ENCODE measurements around the gene ASIC4. TPM values are rescaled to one million over a fixed set of nuclear protein-coding genes. Genes with fewer than 3 reads are reported as not detected.

ASIC4 gene
- total RNA-seq, 5 donors from 2014 or later (not counting 1 experiment from before 2014, with no cell fraction given): 0.09 to 0.35 (median 0.20) TPM; not detected in 2

DNA sequence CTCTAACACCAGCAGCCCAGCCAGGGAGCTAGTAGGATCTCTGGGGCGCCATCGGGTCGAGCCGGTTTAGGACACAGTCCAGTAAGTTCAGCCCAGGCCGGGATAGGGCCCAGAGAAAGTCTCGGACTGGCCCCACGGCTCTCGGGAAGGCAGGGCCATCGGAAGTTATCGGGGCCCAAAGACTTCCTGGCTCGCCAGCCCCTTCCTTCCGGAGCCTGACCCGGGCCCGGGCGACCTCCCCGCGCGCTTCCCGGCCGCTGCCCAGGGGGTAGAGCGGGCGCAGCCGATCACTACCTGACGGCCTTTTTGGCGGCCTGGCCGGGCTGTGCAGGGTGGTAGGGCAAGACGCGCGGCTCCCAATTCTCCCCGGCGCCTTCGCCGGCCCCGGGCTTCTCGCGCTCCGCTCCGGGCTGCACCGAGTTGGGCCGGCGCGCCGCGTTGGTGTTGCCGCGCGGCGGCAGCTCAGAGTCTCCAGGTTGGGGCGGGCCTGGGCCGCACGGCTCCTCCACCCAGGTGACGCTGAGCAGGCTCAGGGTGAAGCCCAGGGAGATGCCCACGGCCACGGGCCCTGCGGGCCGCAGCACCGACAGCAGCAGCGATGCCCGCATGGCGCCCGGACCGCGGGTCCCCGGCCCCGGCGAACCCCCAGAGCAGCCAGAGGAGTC, 28.8 kb downstream of the ASIC4 start:
- Histone ChIP-seq H3K36me3 (ENCODE audit: control insufficient read depth in 2 of 2, extremely low read depth in 1 of 2, insufficient read depth in 1 of 2, low read length in 1 of 2) (peaks cover 0 to 12% of the 10 kb centered on the region in 2 donors), H3K27me3 (replicated peaks in 1 of 2; ENCODE audit: control insufficient read depth in 2 of 2, extremely low read depth in 1 of 2, insufficient read depth in 2 of 2, low read length in 1 of 2) (peaks cover 4 to 10% of the 10 kb centered on the region in 2 experiments), H3K4me1 (ENCODE audit: control insufficient read depth in 1 of 2, extremely low read depth in 1 of 2, insufficient read depth in 2 of 2, low read length in 2 of 2) (peaks cover 10 to 33% of the 10 kb centered on the region in 2 experiments), H3K27ac (ENCODE audit: low read length) (peak overlapping the region; percentile 44), H3K4me3 (ENCODE audit: control insufficient read depth in 1 of 2, extremely low read depth in 1 of 2, low read length in 1 of 2) (peak overlapping the region; percentile 74 to 76), H3K9me3 (no peaks in the 10 kb centered on the region)
- under 1% methylated on average over 66 of the region's 66 CpGs for WGBS (ENCODE audit: insufficient coverage)
- Mint-ChIP-seq H3K4me1 (peaks cover 24 to 28% (median 27%) of the 10 kb centered on the region in 3 donors), H3K9me3 (no peaks in the 10 kb centered on the region), H3K27ac (peak overlapping the region; percentile 58 to 65), H3K4me3 (peak overlapping the region; percentile 78 to 89 (median 84)), H3K27me3 (peaks cover 3 to 9% of the 10 kb centered on the region in 2 donors), H3K36me3 (no peaks in the 10 kb centered on the region)
- POLR2A ChIA-PET: interaction anchor here in 1 of 2 donors (0.5 to 0.6 kb wide), 2 partner anchors 90 to 156 kb away, joined by 3 read pairs; no protein-coding TSS in a partner anchor
- CTCF ChIA-PET: interaction anchor here in 1 of 2 donors (0.6 to 1.4 kb wide), 3 partner anchors 9 to 264 kb away, joined by 3 to 4 read pairs (median 3); no protein-coding TSS in a partner anchor
- ATAC-seq (replicated peaks in 1 of 4) (peak; percentile 41 to 66 (median 59)), DNase-seq (no peak)

GRCh38 chr2:219543596-219544358, 29.5 kb downstream of the ASIC4 start, which contains the start of the genes CHPF and TMEM198:
Gene CHPF (minus strand): TSS chr2:219543809. CDS start chr2:219543538, 271 bp downstream.
Gene TMEM198 (plus strand): TSS chr2:219544028. CDS start chr2:219544728, 700 bp downstream.
- POLR2A ChIA-PET: no interaction called here
- Mint-ChIP-seq H3K36me3 (no peaks in the 10 kb centered on the region), H3K27ac (peak within 1 kb of the TSS; percentile 65), H3K27me3 (peaks cover 7 to 9% of the 10 kb centered on the region in 2 donors), H3K9me3 (no peaks in the 10 kb centered on the region), H3K4me3 (peak within 1 kb of the TSS; percentile 78 to 89 (median 84)), H3K4me1 (peaks cover 24 to 28% (median 27%) of the 10 kb centered on the region in 3 donors)
- ATAC-seq (replicated peaks in 1 of 4) (peak; percentile 75 to 80 (median 79)), DNase-seq (peak; percentile 72 to 93 (median 83))
- H3K27ac ChIP-seq (ENCODE audit: low read length): peak within 1 kb of the TSS; percentile 68
- peaks cover 4 to 10% of the 10 kb centered on the region in 2 experiments for H3K27me3 ChIP-seq (replicated peaks in 1 of 2; ENCODE audit: control insufficient read depth in 2 of 2, extremely low read depth in 1 of 2, insufficient read depth in 2 of 2, low read length in 1 of 2)
- peaks cover 10 to 33% of the 10 kb centered on the region in 2 experiments for H3K4me1 ChIP-seq (ENCODE audit: control insufficient read depth in 1 of 2, extremely low read depth in 1 of 2, insufficient read depth in 2 of 2, low read length in 2 of 2)
- H3K4me3 ChIP-seq (ENCODE audit: control insufficient read depth in 1 of 2, extremely low read depth in 1 of 2, low read length in 1 of 2): peak within 1 kb of the TSS; percentile 74 to 76
- H3K9me3 ChIP-seq: no peaks in the 10 kb centered on the region
- CTCF ChIA-PET: interaction anchor here in 1 of 2 donors (0.6 kb wide), 1 partner anchor 114 kb away, joined by 3 read pairs; no protein-coding TSS in a partner anchor
- peaks cover 0 to 11% of the 10 kb centered on the region in 2 donors for H3K36me3 ChIP-seq (ENCODE audit: control insufficient read depth in 2 of 2, extremely low read depth in 1 of 2, insufficient read depth in 1 of 2, low read length in 1 of 2)
- under 1% methylated on average over 68 of the region's 75 CpGs for WGBS (ENCODE audit: insufficient coverage)

DNA sequence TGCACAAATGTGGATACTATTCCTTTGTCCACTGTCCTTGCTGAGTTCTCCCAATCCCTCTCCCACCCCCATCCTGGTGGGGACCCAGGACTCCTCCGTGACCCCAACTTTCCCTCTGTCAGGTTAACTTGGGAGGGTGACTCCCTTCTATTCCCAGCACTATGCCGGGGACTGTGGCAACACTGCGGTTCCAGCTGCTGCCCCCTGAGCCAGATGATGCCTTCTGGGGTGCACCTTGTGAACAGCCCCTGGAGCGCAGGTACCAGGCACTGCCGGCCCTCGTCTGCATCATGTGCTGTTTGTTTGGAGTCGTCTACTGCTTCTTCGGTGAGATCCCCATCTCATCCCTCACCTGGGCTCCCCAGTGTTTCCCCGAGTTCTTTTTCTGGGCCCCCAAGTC, 30.3 kb downstream of the ASIC4 start:
- no peak for DNase-seq
- ChIA-PET POLR2A (no interaction called here), CTCF (interaction anchor here in 1 of 2 donors (0.6 kb wide), 1 partner anchor 1276 kb away, joined by 4 read pairs; no protein-coding TSS in a partner anchor)
- peaks cover 4 to 16% of the 10 kb centered on the region in 2 experiments for H3K27me3 ChIP-seq (replicated peaks in 1 of 2; ENCODE audit: control insufficient read depth in 2 of 2, extremely low read depth in 1 of 2, insufficient read depth in 2 of 2, low read length in 1 of 2)
- Mint-ChIP-seq H3K4me1 (peaks cover 24 to 28% (median 27%) of the 10 kb centered on the region in 3 donors), H3K9me3 (no peaks in the 10 kb centered on the region), H3K27me3 (peaks cover 9% of the 10 kb centered on the region in 2 donors), H3K4me3 (peak overlapping the region; percentile 78 to 89 (median 82)), H3K36me3 (no peaks in the 10 kb centered on the region), H3K27ac (peak overlapping the region; percentile 20 to 65)
- no peak overlapping the region for H3K27ac ChIP-seq (ENCODE audit: low read length)
- no peak for ATAC-seq (replicated peaks in 1 of 4)
- peaks cover 0 to 3% of the 10 kb centered on the region in 2 donors for H3K36me3 ChIP-seq (ENCODE audit: control insufficient read depth in 2 of 2, extremely low read depth in 1 of 2, insufficient read depth in 1 of 2, low read length in 1 of 2)
- H3K4me3 ChIP-seq (ENCODE audit: control insufficient read depth in 1 of 2, extremely low read depth in 1 of 2, low read length in 1 of 2): peak overlapping the region in 1 of 2 donors; percentile 76
- H3K4me1 ChIP-seq (ENCODE audit: control insufficient read depth in 1 of 2, extremely low read depth in 1 of 2, insufficient read depth in 2 of 2, low read length in 2 of 2): peaks cover 10 to 33% of the 10 kb centered on the region in 2 experiments
- 32% methylated on average over 3 of the region's 9 CpGs for WGBS (ENCODE audit: insufficient coverage)
- no peaks in the 10 kb centered on the region for H3K9me3 ChIP-seq

DNA sequence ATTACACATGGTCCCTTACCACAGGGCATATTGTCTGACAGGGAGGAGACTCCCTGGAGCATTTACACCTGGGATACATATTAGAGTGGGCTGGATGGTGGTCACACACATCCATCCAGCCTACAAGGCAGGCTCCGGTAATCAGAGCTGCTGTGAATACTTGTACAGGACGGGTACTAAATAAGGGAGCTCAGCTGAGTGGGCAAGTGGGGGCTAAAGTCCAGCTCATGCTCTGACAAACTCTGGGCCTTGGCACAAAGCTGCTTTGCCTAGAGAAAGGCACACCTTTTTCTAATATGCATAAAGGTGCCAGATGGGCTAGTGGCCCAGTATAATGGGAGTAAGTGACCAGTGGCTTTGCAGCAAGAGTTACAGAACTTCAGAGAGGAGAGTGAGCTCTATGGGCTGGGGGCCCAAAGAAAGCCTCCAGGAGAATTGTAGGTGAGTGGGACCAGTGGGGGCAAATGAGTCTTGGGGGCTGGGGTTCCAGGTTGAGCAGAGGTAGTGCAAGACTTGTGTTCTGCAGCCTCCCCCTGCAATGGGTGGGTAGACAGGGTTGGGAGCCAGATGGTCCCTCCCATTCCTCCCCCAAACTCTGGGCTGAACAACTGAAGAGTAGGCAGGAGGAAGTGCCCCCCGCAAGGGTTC, 31.1 kb downstream of the ASIC4 start:
- POLR2A ChIA-PET: interaction anchor here in 1 of 2 donors (0.7 kb wide), 1 partner anchor 166 kb away, joined by 3 read pairs; no protein-coding TSS in a partner anchor
- Mint-ChIP-seq H3K4me3 (peak overlapping the region in 2 of 3 donors; percentile 78 to 89), H3K4me1 (peaks cover 24 to 28% (median 27%) of the 10 kb centered on the region in 3 donors), H3K36me3 (no peaks in the 10 kb centered on the region), H3K9me3 (no peaks in the 10 kb centered on the region), H3K27me3 (peaks cover 9 to 14% of the 10 kb centered on the region in 2 donors), H3K27ac (peak overlapping the region in 1 of 2 donors; percentile 2)
- no CpG with 5 or more reads among the region's 3 CpGs for WGBS (ENCODE audit: insufficient coverage)
- ATAC-seq (replicated peaks in 1 of 4) (no peak), DNase-seq (no peak)
- no peak overlapping the region for H3K4me3 ChIP-seq (ENCODE audit: control insufficient read depth in 1 of 2, extremely low read depth in 1 of 2, low read length in 1 of 2)
- H3K27ac ChIP-seq (ENCODE audit: low read length): no peak overlapping the region
- no peaks in the 10 kb centered on the region for H3K36me3 ChIP-seq (ENCODE audit: control insufficient read depth in 2 of 2, extremely low read depth in 1 of 2, insufficient read depth in 1 of 2, low read length in 1 of 2)
- CTCF ChIA-PET: interaction anchor here in 1 of 2 donors (0.6 kb wide), 2 partner anchors 58 to 385 kb away, joined by 3 to 10 read pairs; partner anchors contain the start of gene NHEJ1
- peaks cover 10 to 33% of the 10 kb centered on the region in 2 experiments for H3K4me1 ChIP-seq (ENCODE audit: control insufficient read depth in 1 of 2, extremely low read depth in 1 of 2, insufficient read depth in 2 of 2, low read length in 2 of 2)
- no peaks in the 10 kb centered on the region for H3K9me3 ChIP-seq
- H3K27me3 ChIP-seq (replicated peaks in 1 of 2; ENCODE audit: control insufficient read depth in 2 of 2, extremely low read depth in 1 of 2, insufficient read depth in 2 of 2, low read length in 1 of 2): peaks cover 4 to 19% of the 10 kb centered on the region in 2 experiments

DNA sequence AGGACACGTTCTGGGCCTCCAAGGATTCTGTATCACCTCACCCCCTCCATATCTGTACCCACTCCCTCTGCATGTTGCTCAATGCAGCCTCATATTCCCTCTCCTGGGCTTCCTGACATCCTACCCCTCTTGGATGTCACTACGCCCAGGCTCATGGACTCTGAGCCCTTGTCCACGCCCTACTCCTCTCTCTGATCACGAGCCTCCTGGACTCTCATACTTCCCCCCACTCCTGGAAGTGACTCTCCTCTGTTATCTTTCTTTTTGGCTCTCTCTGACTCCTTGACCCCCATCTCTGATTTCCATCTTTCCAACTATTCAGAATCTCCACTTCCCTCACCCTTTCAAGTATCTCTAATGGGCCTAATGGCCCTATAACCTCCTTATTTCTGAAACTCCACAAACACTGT, 31.7 kb downstream of the ASIC4 start:
- ATAC-seq (replicated peaks in 1 of 4): no peak
- 61% methylated on average over 4 of the region's 4 CpGs for WGBS (ENCODE audit: insufficient coverage)
- no peak overlapping the region for H3K4me3 Mint-ChIP-seq

More for the DNA sequence above, 31.7 kb downstream of the ASIC4 start:
- peaks cover 10 to 32% of the 10 kb centered on the region in 2 experiments for H3K4me1 ChIP-seq (ENCODE audit: control insufficient read depth in 1 of 2, extremely low read depth in 1 of 2, insufficient read depth in 2 of 2, low read length in 2 of 2)
- H3K36me3 Mint-ChIP-seq: no peaks in the 10 kb centered on the region
- no peaks in the 10 kb centered on the region for H3K9me3 Mint-ChIP-seq
- H3K36me3 ChIP-seq (ENCODE audit: control insufficient read depth in 2 of 2, extremely low read depth in 1 of 2, insufficient read depth in 1 of 2, low read length in 1 of 2): no peaks in the 10 kb centered on the region
- ChIA-PET POLR2A (no interaction called here), CTCF (no interaction called here)
- H3K4me1 Mint-ChIP-seq: peaks cover 24 to 30% (median 27%) of the 10 kb centered on the region in 3 donors
- H3K27me3 Mint-ChIP-seq: peaks cover 12 to 19% of the 10 kb centered on the region in 2 donors
- peaks cover 4 to 24% of the 10 kb centered on the region in 2 experiments for H3K27me3 ChIP-seq (replicated peaks in 1 of 2; ENCODE audit: control insufficient read depth in 2 of 2, extremely low read depth in 1 of 2, insufficient read depth in 2 of 2, low read length in 1 of 2)
- H3K27ac Mint-ChIP-seq: no peak overlapping the region
- DNase-seq: no peak
- H3K9me3 ChIP-seq: no peaks in the 10 kb centered on the region
- H3K4me3 ChIP-seq (ENCODE audit: control insufficient read depth in 1 of 2, extremely low read depth in 1 of 2, low read length in 1 of 2): no peak overlapping the region
- H3K27ac ChIP-seq (ENCODE audit: low read length): no peak overlapping the region
